HG02763 (cell line): ENCODE results near the gene TTC12.

Experiments
- ATAC-seq: cut with Tn5 transposase; IDR thresholded peaks from one replicate; pipeline ENCODE4 v1.9.1; 2021; ENCODE audit warnings: mild to moderate bottlenecking, moderate library complexity; ENCODE audit not compliant: unreplicated experiment

Gene TTC12

GRCh38 chr11:113314389-113315301 lies at the start of gene TTC12:
TSS of gene TTC12 (plus strand) at chr11:113314583. CDS start at chr11:113316258, 1,675 bp downstream.
- ATAC-seq = peak; percentile 99

- ATAC-seq = no peak
Measured at GRCh38 chr11:113265362-113265761, 49.0 kb upstream of the TTC12 start.

- no peak for ATAC-seq
Measured at GRCh38 chr11:113267493-113267892, 46.9 kb upstream of the TTC12 start.

- ATAC-seq = no peak
Measured at GRCh38 chr11:113269096-113269495, 45.3 kb upstream of the TTC12 start.

GRCh38 chr11:113269636-113270035 lies 44.7 kb upstream of the TTC12 start:
- no peak for ATAC-seq

GRCh38 chr11:113270080-113270479 lies 44.3 kb upstream of the TTC12 start:
- no peak for ATAC-seq

GRCh38 chr11:113271551-113272245 lies 42.7 kb upstream of the TTC12 start:
- ATAC-seq = no peak

GRCh38 chr11:113272281-113272680 lies 42.1 kb upstream of the TTC12 start:
- no peak for ATAC-seq

- no peak for ATAC-seq
Measured at GRCh38 chr11:113272927-113273615, 41.3 kb upstream of the TTC12 start.

GRCh38 chr11:113273720-113274119 lies 40.7 kb upstream of the TTC12 start:
- ATAC-seq = no peak

GRCh38 chr11:113274713-113275582 lies 39.4 kb upstream of the TTC12 start:
- no peak for ATAC-seq

- ATAC-seq = no peak
Measured at GRCh38 chr11:113275602-113276001, 38.8 kb upstream of the TTC12 start.

- ATAC-seq = no peak
Measured at GRCh38 chr11:113276466-113276865, 37.9 kb upstream of the TTC12 start.

- ATAC-seq = no peak
Measured at GRCh38 chr11:113277907-113278306, 36.5 kb upstream of the TTC12 start.

GRCh38 chr11:113278481-113278880 lies 35.9 kb upstream of the TTC12 start:
- ATAC-seq = no peak

- ATAC-seq = no peak
Measured at GRCh38 chr11:113278925-113279324, 35.5 kb upstream of the TTC12 start.

GRCh38 chr11:113279591-113279990 lies 34.8 kb upstream of the TTC12 start:
- ATAC-seq = no peak

- no peak for ATAC-seq
Measured at GRCh38 chr11:113281052-113281725, 33.2 kb upstream of the TTC12 start.

- no peak for ATAC-seq
Measured at GRCh38 chr11:113282898-113283437, 31.4 kb upstream of the TTC12 start.

- ATAC-seq = no peak
Measured at GRCh38 chr11:113283881-113284280, 30.5 kb upstream of the TTC12 start.
